GM23248 (cell line): ENCODE results near the gene SH3D21. TPM values are rescaled to one million over a fixed set of nuclear protein-coding genes. Genes with fewer than 3 reads are reported as not detected.

Experiments used
- DNase-seq: peaks from one replicate; pipeline ENCODE4 v3.0.0-alpha.2; 2015
- H2AFZ ChIP-seq: fragments of 200-600 bp; sonication (generic); 2 replicates; pipeline ENCODE4 v1.6.1; 2016; ENCODE audit warnings: antibody characterized with exemption
- H3F3A ChIP-seq: fragments of 200-600 bp; sonication (generic); 2 replicates; pipeline ENCODE4 v1.6.1; 2016; ENCODE audit warnings: mild to moderate bottlenecking, antibody characterized with exemption, mixed run types; ENCODE audit not compliant: insufficient read depth
- H3K27ac ChIP-seq: fragments of 200-600 bp; sonication (generic); 2 replicates; pipeline ENCODE4 v1.5.1; 2016; ENCODE audit warnings: mild to moderate bottlenecking
- H3K27me3 ChIP-seq: fragments of 200-600 bp; sonication (generic); replicated peaks from 2 replicates; pipeline ENCODE4 v1.6.1; 2016; ENCODE audit warnings: mild to moderate bottlenecking; ENCODE audit not compliant: insufficient read depth
- H3K36me3 ChIP-seq: fragments of 200-600 bp; sonication (generic); 2 replicates; pipeline ENCODE4 v1.6.1; 2016; ENCODE audit warnings: low read depth, mild to moderate bottlenecking
- H3K4me1 ChIP-seq: fragments of 200-600 bp; sonication (generic); 2 replicates; pipeline ENCODE4 v1.6.1; 2016; ENCODE audit warnings: mild to moderate bottlenecking; ENCODE audit not compliant: insufficient read depth
- H3K4me2 ChIP-seq: fragments of 200-600 bp; sonication (generic); one replicate; pipeline ENCODE4 v1.6.1; 2016; ENCODE audit warnings: mild to moderate bottlenecking; ENCODE audit not compliant: unreplicated experiment
- H3K4me3 ChIP-seq: fragments of 200-600 bp; sonication (generic); 2 replicates; pipeline ENCODE4 v1.5.1; 2016; ENCODE audit warnings: mild to moderate bottlenecking
- H3K79me2 ChIP-seq: fragments of 200-600 bp; sonication (generic); 2 replicates; pipeline ENCODE4 v1.6.1; 2016; ENCODE audit warnings: mild to moderate bottlenecking; ENCODE audit not compliant: insufficient read depth
- H3K9ac ChIP-seq: fragments of 200-600 bp; sonication (generic); 2 replicates; pipeline ENCODE4 v1.6.1; 2016; ENCODE audit warnings: mild to moderate bottlenecking
- H3K9me2 ChIP-seq: fragments of 200-600 bp; sonication (generic); 2 replicates; pipeline ENCODE4 v1.6.1; 2016; ENCODE audit warnings: mixed run types, mild to moderate bottlenecking, moderate library complexity; ENCODE audit not compliant: insufficient read depth
- H3K9me3 ChIP-seq: fragments of 200-600 bp; sonication (generic); one replicate; pipeline ENCODE4 v1.6.1; 2017; ENCODE audit warnings: low read depth
- H4K20me1 ChIP-seq: fragments of 200-600 bp; sonication (generic); 2 replicates; pipeline ENCODE4 v1.6.0; 2016; ENCODE audit not compliant: insufficient read depth
- EZH2 ChIP-seq: fragments of 200-600 bp; sonication (generic); IDR thresholded peaks from 2 replicates; pipeline ENCODE4 v1.6.1; 2018; ENCODE audit warnings: antibody characterized with exemption, mild to moderate bottlenecking; ENCODE audit not compliant: insufficient read depth, poor library complexity, severe bottlenecking
- EZH2phosphoT487 ChIP-seq: fragments of 200-600 bp; sonication (generic); IDR thresholded peaks from 2 replicates; pipeline ENCODE4 v1.6.1; 2018; ENCODE audit warnings: antibody characterized with exemption, moderate library complexity, mild to moderate bottlenecking, low read depth; ENCODE audit not compliant: insufficient read depth
- WGBS, 2 experiments: methylation state at CpG; one replicate each; pipeline ENCODE4 v1.1.6; 2015 to 2017; ENCODE audit warnings: low lambda C conversion rate in 2 of 2, low coverage in 1 of 2; ENCODE audit errors: missing lambda C conversion rate in 2 of 2; 5-methylcytosine and 5-hydroxymethylcytosine counted together
- in situ Hi-C: fragments of 300-500 bp; cut with MboI; formaldehyde crosslinking; loops from 2 replicates; pipeline ENCODE4 v1.15.0; 2020
- polyA plus RNA-seq: library from polyadenylated mRNA; unstranded; fragments of >200 nt; fragmentation: Nextera tagmentation; extraction: Ambion mirVana; gene quantifications from 2 replicates; pipeline ENCODE4 v1.2.1, GENCODE V29; 2016
- total RNA-seq: library from RNA; depleted of rRNA; stranded (reverse); fragments of >200 nt; shearing (Covaris generic); gene quantifications from 2 replicates; pipeline ENCODE4 v1.2.3, GENCODE V29; 2014

SH3D21 gene
- total and polyA plus RNA-seq, 2 experiments from 2014 or later = 1.8 to 5.6 TPM

GRCh38 chr1:36320291-36320761, 14.2 kb downstream of the SH3D21 start:
- peak overlapping the region; percentile 96 for H3K9ac ChIP-seq
- in situ Hi-C loops = no loop called here
- H3K27ac ChIP-seq = peak overlapping the region; percentile 89

GRCh38 chr1:36320767-36321118, 14.6 kb downstream of the SH3D21 start:
- Histone ChIP-seq H3K36me3 (no peaks in the 10 kb centered on the region), H3F3A (0 out of 2 replicates have a peak, but pooled peaks cover 2% of the 10 kb centered on the region), H3K9ac (peak overlapping the region; percentile 96), H3K4me2 (peak overlapping the region; percentile 88), H3K4me1 (peaks cover 11% of the 10 kb centered on the region), H3K9me3 (no peaks in the 10 kb centered on the region), H3K9me2 (no peaks in the 10 kb centered on the region), H3K27ac (peak overlapping the region; percentile 89), H3K4me3 (peak overlapping the region; percentile 87), H3K27me3 (no peaks in the 10 kb centered on the region), H3K79me2 (peaks cover 18% of the 10 kb centered on the region), H4K20me1 (no peaks in the 10 kb centered on the region), H2AFZ (no peak overlapping the region)
- in situ Hi-C loops = no loop called here
- 2 to 6% methylated on average over 14 to 23 of the region's 23 CpGs for WGBS, 2 experiments
- TF ChIP-seq EZH2 (no peak), EZH2phosphoT487 (no peak)
- DNase-seq = no peak

More at GRCh38 chr1:36320291-36320761, 14.2 kb downstream of the SH3D21 start:
- Histone ChIP-seq H2AFZ (no peak overlapping the region), H3K4me3 (peak overlapping the region; percentile 87), H3K9me2 (no peaks in the 10 kb centered on the region), H3K79me2 (peaks cover 18% of the 10 kb centered on the region), H3K4me1 (peaks cover 11% of the 10 kb centered on the region), H3K9me3 (no peaks in the 10 kb centered on the region), H4K20me1 (no peaks in the 10 kb centered on the region), H3K27me3 (no peaks in the 10 kb centered on the region), H3F3A (0 out of 2 replicates have a peak, but pooled peaks cover 4% of the 10 kb centered on the region), H3K4me2 (peak overlapping the region; percentile 88), H3K36me3 (no peaks in the 10 kb centered on the region)
- peak; percentile 44 for DNase-seq
- TF ChIP-seq EZH2phosphoT487 (no peak), EZH2 (no peak)
- 20 to 32% methylated on average over 16 of the region's 16 CpGs for WGBS, 2 experiments

GRCh38 chr1:36321119-36321951, 15.2 kb downstream of the SH3D21 start:
- TF ChIP-seq EZH2phosphoT487 (no peak), EZH2 (no peak)
- Histone ChIP-seq H3K9ac (peak overlapping the region; percentile 96), H3K4me1 (peaks cover 11% of the 10 kb centered on the region), H3F3A (no peaks in the 10 kb centered on the region), H3K9me3 (no peaks in the 10 kb centered on the region), H3K79me2 (peaks cover 18% of the 10 kb centered on the region), H3K4me2 (peak overlapping the region; percentile 88), H3K27ac (peak overlapping the region; percentile 89), H3K27me3 (no peaks in the 10 kb centered on the region), H4K20me1 (no peaks in the 10 kb centered on the region), H3K9me2 (no peaks in the 10 kb centered on the region), H2AFZ (no peak overlapping the region), H3K36me3 (no peaks in the 10 kb centered on the region), H3K4me3 (peak overlapping the region; percentile 87)
- 1 to 2% methylated on average over 56 to 59 of the region's 59 CpGs for WGBS, 2 experiments
- in situ Hi-C loops = no loop called here
- peak; percentile 97 for DNase-seq

- H4K20me1 ChIP-seq = no peaks in the 10 kb centered on the region
- peak overlapping the region; percentile 96 for H3K9ac ChIP-seq
- H3K4me3 ChIP-seq = peak overlapping the region; percentile 87
- H3K36me3 ChIP-seq = no peaks in the 10 kb centered on the region
- peak; percentile 72 for DNase-seq
- H3F3A ChIP-seq = no peaks in the 10 kb centered on the region
- no peaks in the 10 kb centered on the region for H3K27me3 ChIP-seq
- no peaks in the 10 kb centered on the region for H3K9me2 ChIP-seq
- H3K79me2 ChIP-seq = peaks cover 18% of the 10 kb centered on the region
- H3K4me2 ChIP-seq = peak overlapping the region; percentile 88
- H3K27ac ChIP-seq = peak overlapping the region; percentile 89
- 8 to 9% methylated on average over 42 to 57 of the region's 67 CpGs for WGBS, 2 experiments
- no peaks in the 10 kb centered on the region for H3K9me3 ChIP-seq
- H3K4me1 ChIP-seq = peaks cover 13% of the 10 kb centered on the region
- H2AFZ ChIP-seq = no peak overlapping the region
- no peak for TF ChIP-seq EZH2
- TF ChIP-seq EZH2phosphoT487 = no peak
- in situ Hi-C loops = no loop called here
These were observed 16.0 kb downstream of the SH3D21 start for GRCh38 chr1:36322041-36322785.
